B cell (primary cell): ENCODE measurements around the gene PIM2. TPM values are rescaled to one million over a fixed set of nuclear protein-coding genes. Genes with fewer than 3 reads are reported as not detected.

Source experiments
- ATAC-seq: fragments of 200-7000 bp; cut with Tn5 transposase; one replicate; pipeline ENCODE4 v1.10.0; 2021; ENCODE audit warnings: low read depth, mild to moderate bottlenecking, moderate number of reproducible peaks, moderate library complexity
- CTCF ChIA-PET: fragments of 350-600 bp; sonication (Branson Sonifier 250); formaldehyde crosslinking; loops from one replicate; lab custom pipeline; 2021; ENCODE audit warnings: antibody characterized with exemption, inconsistent platforms; lab: Charles Lee
- POLR2A ChIA-PET: fragments of 350-600 bp; sonication (Branson Sonifier 250); formaldehyde crosslinking; loops from one replicate; lab custom pipeline; 2021; ENCODE audit warnings: antibody characterized with exemption; lab: Charles Lee
- DNase-seq: peaks from one replicate; pipeline ENCODE4 v3.0.0; 2013
- H2AFZ ChIP-seq: 2 replicates; pipeline ENCODE4 v1.6.1; 2012; ENCODE audit warnings: mild to moderate bottlenecking, low read depth, low read length; ENCODE audit not compliant: insufficient read depth, poor library complexity, severe bottlenecking
- H3K27ac ChIP-seq, 2 donors: 1 replicate in 1 of 2; 2 replicates in 1 of 2; pipeline ENCODE4 v1.5.1; 2012 to 2013; ENCODE audit warnings: low read length in 2 of 2, mild to moderate bottlenecking in 2 of 2, moderate library complexity in 1 of 2
- H3K27me3 ChIP-seq, 4 experiments: fragments of 200-600 bp in 1 of 4; sonication (generic) in 1 of 4; replicated peaks in 1 of 4; 1 replicate in 2 of 4; 2 replicates in 2 of 4; pipeline versions ENCODE4 v1.6.1 to v1.7.0; 2013 to 2016; ENCODE audit warnings: low read length in 3 of 4, mild to moderate bottlenecking in 2 of 4, mixed read lengths in 1 of 4, moderate library complexity in 1 of 4; ENCODE audit not compliant: insufficient read depth in 4 of 4, control insufficient read depth in 3 of 4; ENCODE audit errors: control extremely low read depth in 1 of 4
- H3K36me3 ChIP-seq, 2 experiments: replicated peaks in 1 of 2; 1 replicate in 1 of 2; 2 replicates in 1 of 2; pipeline versions ENCODE4 v1.6.1 to v1.7.1; 2013; ENCODE audit warnings: low read length in 1 of 2; ENCODE audit not compliant: insufficient read depth in 2 of 2, control insufficient read depth in 1 of 2; ENCODE audit errors: control extremely low read depth in 1 of 2, extremely low read depth in 1 of 2
- H3K4me1 ChIP-seq, 2 donors: fragments of 200-600 bp in 1 of 2; sonication (generic) in 1 of 2; 1 replicate in 1 of 2; 2 replicates in 1 of 2; pipeline versions ENCODE4 v1.5.1 to v1.6.1; 2013 to 2017; ENCODE audit warnings: low read length in 2 of 2; ENCODE audit not compliant: control insufficient read depth in 2 of 2, insufficient read depth in 2 of 2
- H3K4me2 ChIP-seq: replicated peaks from 2 replicates; pipeline ENCODE3; 2012; ENCODE audit warnings: mild to moderate bottlenecking, low read depth, low read length; ENCODE audit not compliant: poor library complexity, severe bottlenecking
- H3K4me3 ChIP-seq, 5 experiments: fragments of 200-600 bp in 1 of 5; sonication (generic) in 1 of 5; 1 replicate in 3 of 5; 2 replicates in 2 of 5; pipeline versions ENCODE4 v1.5.1 to v1.7.0; 2011 to 2016; ENCODE audit warnings: low read length in 4 of 5, mild to moderate bottlenecking in 4 of 5, low read depth in 2 of 5, control low read depth in 1 of 5, moderate library complexity in 1 of 5; ENCODE audit not compliant: insufficient read depth in 1 of 5; ENCODE audit errors: control extremely low read depth in 1 of 5, extremely low read depth in 1 of 5
- H3K79me2 ChIP-seq: fragments of 200-600 bp; sonication (generic); one replicate; pipeline ENCODE4 v1.6.0; 2016; ENCODE audit warnings: low read length; ENCODE audit not compliant: control insufficient read depth, insufficient read depth
- H3K9ac ChIP-seq: fragments of 200-600 bp; sonication (generic); 2 replicates; pipeline ENCODE4 v1.6.1; 2017; ENCODE audit warnings: mild to moderate bottlenecking, low read length, moderate library complexity
- H3K9me3 ChIP-seq, 3 donors: one replicate each; pipeline versions ENCODE4 v1.6.1 to v1.7.1; 2013; ENCODE audit warnings: low read length in 2 of 3; ENCODE audit not compliant: control insufficient read depth in 2 of 3, insufficient read depth in 1 of 3; ENCODE audit errors: control extremely low read depth in 1 of 3
- H4K20me1 ChIP-seq: 2 replicates; pipeline ENCODE4 v1.6.0; 2012; ENCODE audit warnings: mild to moderate bottlenecking, low read length; ENCODE audit not compliant: insufficient read depth, control insufficient read depth, poor library complexity, severe bottlenecking
- H3K27ac Mint-ChIP-seq: one replicate; pipeline ENCODE4 v1.8.0; 2021; ENCODE audit warnings: mixed read lengths
- H3K27me3 Mint-ChIP-seq: one replicate; pipeline ENCODE4 v1.8.0; 2021; ENCODE audit warnings: mixed read lengths
- H3K4me1 Mint-ChIP-seq: one replicate; pipeline ENCODE4 v1.8.0; 2021; ENCODE audit warnings: mixed read lengths
- H3K4me3 Mint-ChIP-seq: one replicate; pipeline ENCODE4 v1.8.0; 2021; ENCODE audit warnings: mixed read lengths
- H3K9me3 Mint-ChIP-seq: one replicate; pipeline ENCODE4 v1.8.0; 2022; ENCODE audit warnings: mixed read lengths; ENCODE audit not compliant: insufficient read depth
- CTCF ChIP-seq: fragments of 200-600 bp; IDR thresholded peaks from one replicate; pipeline ENCODE4 v1.8.0; 2022; ENCODE audit warnings: antibody characterized with exemption, mild to moderate bottlenecking
- EZH2 ChIP-seq: IDR thresholded peaks from 2 replicates; pipeline ENCODE4 v1.6.1; 2012; ENCODE audit warnings: borderline replicate concordance, low read depth, mild to moderate bottlenecking, moderate library complexity, low read length; ENCODE audit not compliant: insufficient read depth, poor library complexity, severe bottlenecking
- WGBS: methylation state at CpG from one replicate; pipeline ENCODE4 v1.1.5; 2013; ENCODE audit warnings: missing lambda C conversion rate; ENCODE audit not compliant: insufficient coverage; 5-methylcytosine and 5-hydroxymethylcytosine counted together
- intact Hi-C: fragments of 100-400 bp; cut with micrococcal nuclease; formaldehyde crosslinking; loops from one replicate; pipeline ENCODE4 v1.10.0; 2022
- polyA plus RNA-seq: library from polyadenylated mRNA; depleted of rRNA; stranded (reverse); fragments of >200 nt; gene quantifications from 2 replicates; pipeline ENCODE4 v1.2.3, GENCODE V29; 2012
- total RNA-seq, 2 donors: library from RNA; stranded (reverse); fragments of 120-200 nt in 1 of 2; gene quantifications; 1 replicate in 1 of 2; 2 replicates in 1 of 2; pipeline versions ENCODE4 v1.2.3 to v1.2.4, GENCODE V29; 2013 to 2022

The PIM2 gene
- total and polyA plus RNA-seq, 2 donors (not counting 1 experiment from before 2014, with no cell fraction given): 276 to 315 TPM

- TF ChIP-seq EZH2 (no peak), CTCF (no peak)
- Histone ChIP-seq H4K20me1 (peaks cover 29% of the 10 kb centered on the region), H2AFZ (peak overlapping the region; percentile 37), H3K27me3 (no peaks in the 10 kb centered on the region), H3K9me3 (no peaks in the 10 kb centered on the region), H3K36me3 (peaks cover 0 to 32% of the 10 kb centered on the region in 2 experiments), H3K9ac (peak overlapping the region; percentile 72), H3K27ac (peak overlapping the region; percentile 86 to 90), H3K4me1 (peaks cover 23 to 42% of the 10 kb centered on the region in 2 donors), H3K79me2 (peaks cover 27% of the 10 kb centered on the region), H3K4me3 (peak overlapping the region; percentile 60 to 78 (median 66)), H3K4me2 (peak overlapping the region; percentile 77)
- H3K27ac Mint-ChIP-seq: peak overlapping the region; percentile 88
- DNase-seq (no peak), ATAC-seq (peak; percentile 10)
- H3K9me3 Mint-ChIP-seq: no peaks in the 10 kb centered on the region
- WGBS: 0% methylated on average over 8 of the region's 12 CpGs
- no peaks in the 10 kb centered on the region for H3K27me3 Mint-ChIP-seq
- CTCF ChIA-PET: interaction anchor here (0.8 to 1.5 kb wide), 4 partner anchors 19 to 263 kb away, joined by 4 to 5 read pairs (median 5); partner anchors contain the start of gene OTUD5
- H3K4me1 Mint-ChIP-seq: peaks cover 45% of the 10 kb centered on the region
- POLR2A ChIA-PET: interaction anchor here (1.2 to 2.6 kb wide), 5 partner anchors 8 to 46 kb away, joined by 3 to 29 read pairs (median 6); partner anchors contain the start of gene OTUD5
- intact Hi-C loops: loop anchor here (1.0 to 10.0 kb wide), 4 partner anchors 14 to 1696 kb away; partner anchors contain the start of genes CDK16, ELK1, PQBP1 and SUV39H1
- H3K4me3 Mint-ChIP-seq: peak overlapping the region; percentile 86
Observed at GRCh38 chrX:48910926-48911411, 7.9 kb downstream of the PIM2 start.

- Mint-ChIP-seq H3K4me3 (no peak overlapping the region), H3K4me1 (peaks cover 36% of the 10 kb centered on the region), H3K27ac (no peak overlapping the region), H3K27me3 (no peaks in the 10 kb centered on the region), H3K9me3 (no peaks in the 10 kb centered on the region)
- ATAC-seq: no peak
- intact Hi-C loops: loop anchor here (10.0 kb wide), 2 partner anchors 1255 to 1695 kb away; partner anchors contain the start of genes CDK16, ELK1 and UXT
- H3K79me2 ChIP-seq: peaks cover 16% of the 10 kb centered on the region
- ChIA-PET POLR2A (interaction anchor here (2.1 kb wide), 1 partner anchor 18 kb away, joined by 6 read pairs; no protein-coding TSS in a partner anchor), CTCF (no interaction called here)
- H3K27me3 ChIP-seq: no peaks in the 10 kb centered on the region
- peaks cover 17% of the 10 kb centered on the region for H4K20me1 ChIP-seq
- H3K4me2 ChIP-seq: no peak overlapping the region
- H3K36me3 ChIP-seq: peaks cover 0 to 21% of the 10 kb centered on the region in 2 experiments
- DNase-seq: no peak
- WGBS: 95% methylated on average over 4 of the region's 17 CpGs
- H3K9me3 ChIP-seq: no peaks in the 10 kb centered on the region
- peaks cover 12 to 31% of the 10 kb centered on the region in 2 donors for H3K4me1 ChIP-seq
- H2AFZ ChIP-seq: no peak overlapping the region
- TF ChIP-seq CTCF: no peak
- TF ChIP-seq EZH2: no peak
- no peak overlapping the region for H3K27ac ChIP-seq
- no peak overlapping the region for H3K4me3 ChIP-seq
- H3K9ac ChIP-seq: no peak overlapping the region
Observed at GRCh38 chrX:48909703-48910294, 9.0 kb downstream of the PIM2 start.
